Adrenal gland (tissue), 12 donors: ENCODE measurements around the gene UBE2Q2. TPM values are rescaled to one million over a fixed set of nuclear protein-coding genes. Genes with fewer than 3 reads are reported as not detected.

Experiments used
- DNase-seq, 7 donors: peaks; one replicate each; pipeline ENCODE4 v3.0.0-alpha.2; 2019 to 2020
- H3K27ac ChIP-seq, 5 donors: fragments of 200-600 bp; sonication (generic) in 4 of 5; 1 replicate in 3 of 5; 2 replicates in 2 of 5; pipeline versions ENCODE4 v1.5.1 to v1.8.0; 2016 to 2020; ENCODE audit warnings: mild to moderate bottlenecking in 1 of 5
- H3K27me3 ChIP-seq: fragments of 200-600 bp; 2 replicates; pipeline ENCODE4 v1.8.0; 2021
- H3K36me3 ChIP-seq, 2 donors: fragments of 200-600 bp; replicated peaks in 1 of 2; 1 replicate in 1 of 2; 2 replicates in 1 of 2; pipeline versions ENCODE4 v1.5.1 to v1.8.0; 2018 to 2022
- H3K4me1 ChIP-seq, 2 donors: fragments of 200-600 bp; replicated peaks in 1 of 2; 1 replicate in 1 of 2; 2 replicates in 1 of 2; pipeline versions ENCODE4 v1.5.1 to v1.8.0; 2018 to 2021
- H3K4me3 ChIP-seq, 4 donors: fragments of 200-600 bp; sonication (generic) in 3 of 4; one replicate each; pipeline ENCODE4 v1.5.1; 2016 to 2018
- H3K9me3 ChIP-seq, 3 donors: fragments of 200-600 bp; sonication (generic) in 1 of 3; replicated peaks in 1 of 3; 1 replicate in 2 of 3; 2 replicates in 1 of 3; pipeline versions ENCODE4 v1.5.1 to v1.8.0; 2016 to 2021
- CTCF ChIP-seq, 6 experiments: fragments of 450-650 bp in 4 of 6; fragments of 200-600 bp in 2 of 6; sonication (generic) in 1 of 6; IDR thresholded peaks; 1 replicate in 5 of 6; 2 replicates in 1 of 6; pipeline versions ENCODE4 v1.5.1 to v1.8.0; 2016 to 2021; ENCODE audit warnings: antibody characterized with exemption in 6 of 6, mild to moderate bottlenecking in 2 of 6, moderate library complexity in 1 of 6
- POLR2A ChIP-seq, 2 donors: fragments of 450-650 bp; IDR thresholded peaks; one replicate each; pipeline ENCODE4 v1.6.1; 2017; ENCODE audit warnings: antibody characterized with exemption in 2 of 2, mild to moderate bottlenecking in 2 of 2, moderate library complexity in 1 of 2
- WGBS, 4 donors: extraction: QIAGEN DNeasy Blood & Tissue Kit in 2 of 4; methylation state at CpG; one replicate each; pipeline versions ENCODE4 v1.1.5 to v1.1.7; 2013 to 2017; 5-methylcytosine and 5-hydroxymethylcytosine counted together
- intact Hi-C, 2 donors: fragments of 100-400 bp; cut with DNase I; formaldehyde crosslinking; loops; one replicate each; pipeline versions ENCODE4 v1.14.1 to v1.15.0; 2022 to 2023
- polyA plus RNA-seq, 3 donors: library from polyadenylated mRNA; stranded (reverse); fragments of 200-250 nt in 2 of 3; fragments of 350-450 nt in 1 of 3; fragmentation: Illumina TruSeq in 1 of 3; extraction: RNeasy Lipid Tissue Mini Kit (QIAGEN cat#74804) in 1 of 3; gene quantifications; one replicate each; pipeline ENCODE4 v1.2.3, GENCODE V29; 2013 to 2014
- total RNA-seq, 9 donors: library from RNA; depleted of rRNA in 4 of 9; stranded (reverse); fragments of >200 nt in 4 of 9; fragments of 120-200 nt in 1 of 9; fragmentation: NEBNext Ultra II Directional in 1 of 9; extraction: Animal tissue kit (Norgen Biotek cat#: 25700) in 1 of 9; gene quantifications; one replicate each; pipeline versions ENCODE4 v1.1.0 to v1.2.4, GENCODE V29; 2013 to 2023
- donor health status: healthy with polysubstance abuse.
- donor health status: Bipolar disorder and iron deficiency.
- donor health status: DM: yes; HTN: yes; CAD: no.
- donor health status: DM: no; HTN: no; CAD: no.
- donor health status: DM: no; HTN: no; CAD: no.
- donor health status: DM: yes; HTN: yes; CAD: no.

Gene UBE2Q2
- total and polyA plus RNA-seq, 12 donors, result 18.7 to 76.7 (median 45.2) TPM

- 95 to 100% (median 98%) methylated on average over 1 of the region's 1 CpG for WGBS, 4 donors
- Histone ChIP-seq H3K4me1 (peaks cover 3 to 5% of the 10 kb centered on the region in 2 donors), H3K27ac (no peak overlapping the region), H3K27me3 (no peaks in the 10 kb centered on the region), H3K36me3 (peaks cover 0 to 7% of the 10 kb centered on the region in 2 donors), H3K4me3 (no peak overlapping the region), H3K9me3 (no peaks in the 10 kb centered on the region)
- no peak for DNase-seq
- intact Hi-C loops, result no loop called here
- TF ChIP-seq CTCF (IDR thresholded peaks at IDR 0.05) (no peak), POLR2A (IDR thresholded peaks at IDR 0.05) (no peak)
Observed at GRCh38 chr15:75916978-75917377, 73.7 kb downstream of the UBE2Q2 start.

- H3K27me3 ChIP-seq, result no peaks in the 10 kb centered on the region
- no peaks in the 10 kb centered on the region for H3K9me3 ChIP-seq
- WGBS, 4 donors, result 96 to 100% (median 97%) methylated on average over 1 of the region's 1 CpG
- no peak overlapping the region for H3K4me3 ChIP-seq
- peaks cover 9 to 16% of the 10 kb centered on the region in 2 donors for H3K4me1 ChIP-seq
- intact Hi-C loops, result no loop called here
- no peak overlapping the region for H3K27ac ChIP-seq
- peaks cover 0 to 7% of the 10 kb centered on the region in 2 donors for H3K36me3 ChIP-seq
- TF ChIP-seq POLR2A (IDR thresholded peaks at IDR 0.05), result no peak
- no peak for TF ChIP-seq CTCF (IDR thresholded peaks at IDR 0.05)
- DNase-seq, result no peak
Observed at GRCh38 chr15:75918135-75918534, 74.9 kb downstream of the UBE2Q2 start.

GRCh38 chr15:75920079-75920478, 76.8 kb downstream of the UBE2Q2 start:
- Histone ChIP-seq H3K36me3 (peaks cover 0 to 11% of the 10 kb centered on the region in 2 donors), H3K4me3 (no peak overlapping the region), H3K4me1 (peaks cover 9 to 18% of the 10 kb centered on the region in 2 donors), H3K9me3 (no peaks in the 10 kb centered on the region), H3K27ac (no peak overlapping the region), H3K27me3 (no peaks in the 10 kb centered on the region)
- TF ChIP-seq CTCF (IDR thresholded peaks at IDR 0.05), result no peak
- TF ChIP-seq POLR2A (IDR thresholded peaks at IDR 0.05), result no peak
- intact Hi-C loops, result loop anchor here (10.0 kb wide), 2 partner anchors 105 to 115 kb away; no protein-coding TSS in a partner anchor
- DNase-seq, result peak in 5 of 7 donors; percentile 15 to 62 (median 44)
- WGBS, 4 donors, result 90 to 100% (median 98%) methylated on average over 1 of the region's 1 CpG

GRCh38 chr15:75921732-75922703, 78.8 kb downstream of the UBE2Q2 start:
- H3K4me1 ChIP-seq, result peaks cover 9 to 18% of the 10 kb centered on the region in 2 donors
- WGBS, 4 donors, result 52 to 62% (median 58%) methylated on average over 9 of the region's 9 CpGs
- peak; percentile 51 to 84 (median 78) for DNase-seq
- H3K4me3 ChIP-seq, result no peak overlapping the region
- intact Hi-C loops, result loop anchor here (10.0 kb wide), 2 partner anchors 107 to 117 kb away; no protein-coding TSS in a partner anchor
- H3K27ac ChIP-seq, result peak overlapping the region in 2 of 5 donors; percentile 25 to 41
- no peak for TF ChIP-seq POLR2A (IDR thresholded peaks at IDR 0.05)
- peak; percentile 18 to 69 (median 55) for TF ChIP-seq CTCF (IDR thresholded peaks at IDR 0.05)
- H3K27me3 ChIP-seq, result no peaks in the 10 kb centered on the region
- H3K36me3 ChIP-seq, result peaks cover 0 to 11% of the 10 kb centered on the region in 2 donors
- no peaks in the 10 kb centered on the region for H3K9me3 ChIP-seq
